CD8-positive, alpha-beta memory T cell (primary cell): Measurements from ENCODE around the gene PAN3. TPM values are rescaled to one million over a fixed set of nuclear protein-coding genes. Genes with fewer than 3 reads are reported as not detected.

Source experiments
- CTCF ChIA-PET: fragments of 350-600 bp; sonication (Branson Sonifier 250); formaldehyde crosslinking; loops from one replicate; lab custom pipeline; 2021; ENCODE audit warnings: antibody characterized with exemption; lab: Charles Lee
- POLR2A ChIA-PET: fragments of 350-600 bp; sonication (Branson Sonifier 250); formaldehyde crosslinking; loops from one replicate; lab custom pipeline; 2021; ENCODE audit warnings: antibody characterized with exemption; lab: Charles Lee
- DNase-seq, 5 donors: peaks; one replicate each; pipeline versions ENCODE4 v3.0.0 to v3.0.0-alpha.2; 2020 to 2022; ENCODE audit warnings: mixed read lengths in 1 of 5
- H3K27ac ChIP-seq: one replicate; pipeline ENCODE4 v1.7.0; 2013; ENCODE audit warnings: low read depth, mild to moderate bottlenecking, low read length, moderate library complexity
- H3K27me3 ChIP-seq: 2 replicates; pipeline ENCODE4 v1.7.0; 2013; ENCODE audit warnings: low read length, mild to moderate bottlenecking; ENCODE audit not compliant: insufficient read depth, poor library complexity, severe bottlenecking
- H3K36me3 ChIP-seq: 2 replicates; pipeline ENCODE4 v1.7.0; 2013; ENCODE audit warnings: mild to moderate bottlenecking, low read length, moderate library complexity; ENCODE audit not compliant: insufficient read depth
- H3K4me1 ChIP-seq: 2 replicates; pipeline ENCODE4 v1.7.0; 2013; ENCODE audit warnings: mild to moderate bottlenecking, low read length, moderate library complexity; ENCODE audit not compliant: insufficient read depth
- H3K4me3 ChIP-seq: 2 replicates; pipeline ENCODE4 v1.7.0; 2013; ENCODE audit warnings: mild to moderate bottlenecking, low read length
- H3K9me3 ChIP-seq: 2 replicates; pipeline ENCODE4 v1.7.0; 2013; ENCODE audit warnings: mild to moderate bottlenecking, low read length
- H3K27ac Mint-ChIP-seq, 8 donors: one replicate each; pipeline ENCODE4 v1.8.0; 2020 to 2021; ENCODE audit warnings: mixed read lengths in 8 of 8, mild to moderate bottlenecking in 6 of 8, inconsistent platforms in 3 of 8, moderate library complexity in 3 of 8
- H3K27me3 Mint-ChIP-seq, 2 donors: one replicate each; pipeline ENCODE4 v1.8.0; 2020 to 2021; ENCODE audit warnings: mixed read lengths in 2 of 2, mild to moderate bottlenecking in 1 of 2, moderate library complexity in 1 of 2
- H3K36me3 Mint-ChIP-seq, 3 donors: one replicate each; pipeline ENCODE4 v1.8.0; 2020 to 2021; ENCODE audit warnings: mixed read lengths in 3 of 3, inconsistent platforms in 1 of 3, mild to moderate bottlenecking in 1 of 3
- H3K4me1 Mint-ChIP-seq, 3 donors: one replicate each; pipeline ENCODE4 v1.8.0; 2020 to 2021; ENCODE audit warnings: mixed read lengths in 3 of 3, inconsistent platforms in 1 of 3, mild to moderate bottlenecking in 1 of 3
- H3K4me3 Mint-ChIP-seq, 7 donors: one replicate each; pipeline ENCODE4 v1.8.0; 2020 to 2021; ENCODE audit warnings: mixed read lengths in 7 of 7, mild to moderate bottlenecking in 6 of 7, moderate library complexity in 4 of 7, inconsistent platforms in 2 of 7
- H3K9me3 Mint-ChIP-seq, 5 donors: one replicate each; pipeline ENCODE4 v1.8.0; 2020 to 2022; ENCODE audit warnings: mixed read lengths in 5 of 5, mild to moderate bottlenecking in 3 of 5, moderate library complexity in 2 of 5, inconsistent platforms in 1 of 5
- polyA plus RNA-seq: library from polyadenylated mRNA; unstranded; fragments of 300-500 nt; fragmentation: Illumina TruSeq; gene quantifications from one replicate; pipeline ENCODE4 v1.2.3, GENCODE V29; 2021
- total RNA-seq, 2 experiments: library from RNA; stranded (reverse); gene quantifications; one replicate each; pipeline ENCODE4 v1.2.3, GENCODE V29; 2021

PAN3 gene, protein sequence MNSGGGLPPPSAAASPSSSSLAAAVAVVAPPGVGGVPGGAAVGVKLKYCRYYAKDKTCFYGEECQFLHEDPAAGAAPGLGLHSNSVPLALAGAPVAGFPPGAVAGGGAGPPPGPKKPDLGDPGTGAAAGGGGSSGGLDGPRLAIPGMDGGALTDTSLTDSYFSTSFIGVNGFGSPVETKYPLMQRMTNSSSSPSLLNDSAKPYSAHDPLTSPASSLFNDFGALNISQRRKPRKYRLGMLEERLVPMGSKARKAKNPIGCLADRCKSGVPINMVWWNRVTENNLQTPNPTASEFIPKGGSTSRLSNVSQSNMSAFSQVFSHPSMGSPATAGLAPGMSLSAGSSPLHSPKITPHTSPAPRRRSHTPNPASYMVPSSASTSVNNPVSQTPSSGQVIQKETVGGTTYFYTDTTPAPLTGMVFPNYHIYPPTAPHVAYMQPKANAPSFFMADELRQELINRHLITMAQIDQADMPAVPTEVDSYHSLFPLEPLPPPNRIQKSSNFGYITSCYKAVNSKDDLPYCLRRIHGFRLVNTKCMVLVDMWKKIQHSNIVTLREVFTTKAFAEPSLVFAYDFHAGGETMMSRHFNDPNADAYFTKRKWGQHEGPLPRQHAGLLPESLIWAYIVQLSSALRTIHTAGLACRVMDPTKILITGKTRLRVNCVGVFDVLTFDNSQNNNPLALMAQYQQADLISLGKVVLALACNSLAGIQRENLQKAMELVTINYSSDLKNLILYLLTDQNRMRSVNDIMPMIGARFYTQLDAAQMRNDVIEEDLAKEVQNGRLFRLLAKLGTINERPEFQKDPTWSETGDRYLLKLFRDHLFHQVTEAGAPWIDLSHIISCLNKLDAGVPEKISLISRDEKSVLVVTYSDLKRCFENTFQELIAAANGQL
- total RNA-seq (10 to 100 TPM; 33.1 to 33.3 TPM), polyA plus RNA-seq (5.3 TPM)

DNA sequence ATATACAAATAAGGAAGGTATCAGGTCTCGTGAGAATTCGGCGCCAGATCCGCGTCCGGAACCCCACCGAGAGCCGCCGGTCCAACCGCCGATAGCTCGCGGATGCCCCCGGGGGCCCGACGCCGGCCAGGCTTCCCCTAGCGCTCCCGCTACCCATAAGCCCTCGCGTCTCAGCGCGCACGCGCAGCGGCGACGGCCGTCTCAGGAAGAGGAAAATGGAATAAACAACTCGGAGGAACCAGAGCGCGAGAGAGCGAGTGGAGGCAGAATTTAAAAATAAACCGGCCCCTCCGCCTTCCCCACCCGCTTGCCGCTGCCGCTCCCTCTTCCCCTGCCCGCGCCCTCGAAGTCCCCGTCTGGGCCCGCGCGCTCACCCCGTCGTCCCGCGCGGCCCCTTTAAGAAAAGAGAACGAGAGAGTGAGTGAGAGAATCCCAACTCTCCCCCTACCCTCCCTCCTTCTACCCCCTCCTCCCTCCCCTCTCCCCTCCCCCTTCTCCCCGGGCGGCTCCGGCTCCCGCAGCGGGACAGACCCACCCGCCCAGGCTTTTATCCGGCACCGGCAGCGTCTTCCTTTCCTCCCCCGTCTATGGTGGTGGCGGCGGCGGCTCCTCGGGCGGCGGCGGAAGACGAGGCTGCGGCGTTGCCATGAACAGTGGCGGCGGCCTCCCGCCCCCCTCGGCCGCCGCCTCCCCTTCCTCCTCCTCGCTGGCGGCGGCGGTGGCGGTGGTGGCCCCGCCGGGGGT, at the start of gene PAN3:
TSS of gene PAN3 (plus strand) at position 534 of the 744 bp plus-strand sequence. CDS start at position 647, 113 bp downstream.
- Mint-ChIP-seq H3K27ac (peak within 1 kb of the TSS; percentile 93 to 99 (median 98)), H3K9me3 (no peaks in the 10 kb centered on the region), H3K4me3 (peak within 1 kb of the TSS; percentile 92 to 98 (median 93)), H3K4me1 (peaks cover 44 to 55% (median 52%) of the 10 kb centered on the region in 3 donors), H3K36me3 (peaks cover 0 to 8% (median 0%) of the 10 kb centered on the region in 3 donors), H3K27me3 (peaks cover 0 to 4% of the 10 kb centered on the region in 2 donors)
- Histone ChIP-seq H3K9me3 (no peaks in the 10 kb centered on the region), H3K4me3 (peak within 1 kb of the TSS; percentile 81), H3K36me3 (no peaks in the 10 kb centered on the region), H3K27ac (peak within 1 kb of the TSS; percentile 88), H3K27me3 (no peaks in the 10 kb centered on the region), H3K4me1 (peaks cover 35% of the 10 kb centered on the region)
- ChIA-PET CTCF (no interaction called here), POLR2A (interaction anchor here (0.7 to 1.9 kb wide), 8 partner anchors 67 to 716 kb away, joined by 3 to 9 read pairs (median 5); partner anchors contain the start of gene POMP)
- DNase-seq: peak; percentile 90 to 96 (median 91)

DNA sequence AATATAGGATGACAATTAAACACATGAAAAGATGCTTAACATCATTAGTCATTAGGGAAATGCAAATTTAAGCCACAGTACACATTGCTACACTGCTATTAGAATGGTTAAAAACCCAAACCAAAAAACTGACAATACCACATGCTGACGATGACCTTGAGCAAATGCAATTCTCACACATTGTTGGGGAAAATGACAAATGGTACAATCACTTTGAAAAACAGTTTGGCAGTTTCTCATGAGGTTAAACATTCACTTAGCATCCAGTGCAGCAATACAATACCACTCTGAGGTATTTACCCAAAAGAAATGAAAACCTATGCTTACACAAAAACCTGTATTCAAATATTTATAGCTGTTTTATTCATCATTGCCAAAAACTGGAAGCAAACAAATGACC, 49.3 kb upstream of the PAN3 start:
- no peak for DNase-seq
- no peak overlapping the region for H3K4me3 ChIP-seq
- H3K27ac ChIP-seq: no peak overlapping the region
- Mint-ChIP-seq H3K27me3 (peaks cover 13 to 34% of the 10 kb centered on the region in 2 donors), H3K36me3 (peaks cover 0 to 8% (median 0%) of the 10 kb centered on the region in 3 donors), H3K27ac (no peak overlapping the region), H3K4me1 (no peaks in the 10 kb centered on the region), H3K9me3 (peaks cover 0 to 3% (median 0%) of the 10 kb centered on the region in 5 donors), H3K4me3 (no peak overlapping the region)
- ChIA-PET POLR2A (no interaction called here), CTCF (no interaction called here)
- H3K27me3 ChIP-seq: no peaks in the 10 kb centered on the region
- no peaks in the 10 kb centered on the region for H3K4me1 ChIP-seq
- no peaks in the 10 kb centered on the region for H3K9me3 ChIP-seq
- no peaks in the 10 kb centered on the region for H3K36me3 ChIP-seq

DNA sequence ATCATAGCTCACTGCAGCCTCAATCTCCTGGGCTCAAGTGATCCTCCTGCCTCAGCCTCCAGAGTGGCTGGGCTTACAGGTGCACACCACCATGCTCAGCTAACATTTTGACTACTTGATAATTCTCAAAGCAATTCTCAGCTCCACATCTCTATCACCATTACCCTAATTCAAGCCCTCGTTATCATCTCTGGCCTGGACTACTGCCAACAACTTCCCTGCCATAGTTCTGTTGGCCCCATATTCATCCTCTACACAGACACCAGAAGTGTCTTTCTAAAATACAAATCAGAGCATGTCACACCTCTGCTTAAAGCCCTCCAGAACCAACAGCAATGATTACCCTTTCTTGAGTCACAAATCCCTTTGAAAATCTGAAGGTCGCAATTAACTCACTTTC, 45.9 kb upstream of the PAN3 start:
- Histone ChIP-seq H3K4me1 (no peaks in the 10 kb centered on the region), H3K36me3 (no peaks in the 10 kb centered on the region), H3K27me3 (peaks cover 4% of the 10 kb centered on the region), H3K4me3 (no peak overlapping the region), H3K9me3 (no peaks in the 10 kb centered on the region), H3K27ac (no peak overlapping the region)
- CTCF ChIA-PET: no interaction called here
- peaks cover 0 to 8% (median 0%) of the 10 kb centered on the region in 3 donors for H3K36me3 Mint-ChIP-seq
- POLR2A ChIA-PET: no interaction called here
- H3K4me1 Mint-ChIP-seq: no peaks in the 10 kb centered on the region
- no peak overlapping the region for H3K4me3 Mint-ChIP-seq
- no peak overlapping the region for H3K27ac Mint-ChIP-seq
- H3K9me3 Mint-ChIP-seq: peaks cover 0 to 5% (median 0%) of the 10 kb centered on the region in 5 donors
- H3K27me3 Mint-ChIP-seq: peaks cover 24 to 48% of the 10 kb centered on the region in 2 donors
- no peak for DNase-seq

DNA sequence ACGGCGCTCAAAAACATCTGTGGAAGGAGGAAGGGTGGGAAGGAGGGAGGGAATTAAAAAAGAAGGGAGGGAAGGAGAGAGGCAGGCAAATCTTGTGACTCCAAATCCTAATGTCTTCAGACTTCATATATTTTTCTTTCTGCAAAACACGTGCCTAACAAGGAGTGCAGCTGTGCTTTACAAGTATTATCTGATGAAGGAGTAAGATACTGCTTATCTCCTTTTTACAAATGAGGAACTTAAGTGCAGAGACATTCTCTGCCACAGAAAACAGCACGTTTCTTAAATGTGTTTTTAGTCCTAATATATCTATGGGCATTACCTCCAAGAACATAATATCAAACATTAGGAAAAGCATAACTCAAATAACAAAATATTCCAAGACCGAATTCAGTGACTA, 44.5 kb upstream of the PAN3 start:
- Mint-ChIP-seq H3K27me3 (peaks cover 35 to 54% of the 10 kb centered on the region in 2 donors), H3K9me3 (peaks cover 0 to 4% (median 0%) of the 10 kb centered on the region in 5 donors), H3K4me3 (no peak overlapping the region), H3K27ac (no peak overlapping the region), H3K4me1 (no peaks in the 10 kb centered on the region), H3K36me3 (peaks cover 0 to 8% (median 0%) of the 10 kb centered on the region in 3 donors)
- ChIA-PET POLR2A (no interaction called here), CTCF (no interaction called here)
- Histone ChIP-seq H3K27ac (no peak overlapping the region), H3K4me1 (no peaks in the 10 kb centered on the region), H3K9me3 (no peaks in the 10 kb centered on the region), H3K36me3 (no peaks in the 10 kb centered on the region), H3K4me3 (no peak overlapping the region), H3K27me3 (peaks cover 8% of the 10 kb centered on the region)
- no peak for DNase-seq

DNA sequence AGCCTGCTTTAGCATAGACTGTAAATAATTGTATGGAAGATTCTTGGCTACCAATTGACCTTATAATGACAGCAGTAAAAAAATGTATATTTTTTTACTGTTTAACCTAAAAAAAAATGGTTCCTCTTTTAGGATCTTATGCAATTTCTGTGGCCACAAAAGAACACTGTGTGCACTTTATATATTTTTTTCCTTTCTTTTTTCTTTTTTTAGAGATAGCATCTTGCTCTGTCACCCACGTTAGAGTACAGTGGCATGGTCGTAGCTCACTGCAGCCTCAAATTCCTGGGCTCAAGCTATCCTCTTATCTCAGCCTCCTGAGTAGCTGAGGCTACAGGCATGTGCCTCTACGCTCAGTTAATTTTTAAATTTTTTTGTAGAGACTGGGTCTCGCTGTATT, 44.0 kb upstream of the PAN3 start:
- no peak overlapping the region for H3K4me3 Mint-ChIP-seq
- POLR2A ChIA-PET: no interaction called here
- H3K36me3 ChIP-seq: no peaks in the 10 kb centered on the region
- H3K4me1 Mint-ChIP-seq: peaks cover 0 to under 1% (median 0%) of the 10 kb centered on the region in 3 donors
- peaks cover 0 to 8% (median 0%) of the 10 kb centered on the region in 3 donors for H3K36me3 Mint-ChIP-seq
- H3K27ac ChIP-seq: no peak overlapping the region
- DNase-seq: no peak
- peaks cover 11% of the 10 kb centered on the region for H3K27me3 ChIP-seq
- H3K9me3 ChIP-seq: no peaks in the 10 kb centered on the region
- peaks cover 38 to 55% of the 10 kb centered on the region in 2 donors for H3K27me3 Mint-ChIP-seq
- H3K9me3 Mint-ChIP-seq: peaks cover 0 to 4% (median 0%) of the 10 kb centered on the region in 5 donors
- CTCF ChIA-PET: no interaction called here
- H3K27ac Mint-ChIP-seq: peak overlapping the region in 1 of 8 donors; percentile 50
- H3K4me1 ChIP-seq: peaks cover 1% of the 10 kb centered on the region
- H3K4me3 ChIP-seq: no peak overlapping the region

DNA sequence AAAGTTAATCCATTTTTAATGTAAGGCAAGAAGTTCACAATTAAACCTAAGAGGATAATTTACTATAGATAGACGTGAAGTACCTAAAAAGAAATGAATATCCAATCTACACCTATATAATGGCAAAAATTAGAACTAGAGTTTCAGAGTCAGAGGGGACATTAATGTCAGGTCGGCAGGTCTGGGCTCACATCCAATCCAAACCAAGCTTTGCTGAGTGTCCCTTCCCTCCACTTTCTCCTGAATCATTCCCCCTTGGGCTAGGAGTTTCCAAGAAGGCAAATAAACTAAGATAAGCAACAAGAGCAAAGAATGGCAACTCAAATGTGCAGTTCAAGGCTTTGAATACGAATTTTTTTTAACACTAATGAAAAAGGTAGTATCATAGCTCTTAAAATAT, 40.8 kb upstream of the PAN3 start:
- ChIA-PET CTCF (no interaction called here), POLR2A (no interaction called here)
- H3K27ac Mint-ChIP-seq: peak overlapping the region in 1 of 8 donors; percentile 68
- no peak overlapping the region for H3K4me3 Mint-ChIP-seq
- no peak for DNase-seq
- H3K9me3 Mint-ChIP-seq: peaks cover 0 to 4% (median 0%) of the 10 kb centered on the region in 5 donors
- no peak overlapping the region for H3K4me3 ChIP-seq
- no peak overlapping the region for H3K27ac ChIP-seq
- no peaks in the 10 kb centered on the region for H3K9me3 ChIP-seq
- H3K4me1 ChIP-seq: peaks cover 7% of the 10 kb centered on the region
- H3K27me3 ChIP-seq: peaks cover 25% of the 10 kb centered on the region
- no peaks in the 10 kb centered on the region for H3K36me3 ChIP-seq
- H3K4me1 Mint-ChIP-seq: peaks cover 4 to 11% (median 7%) of the 10 kb centered on the region in 3 donors
- peaks cover 49 to 64% of the 10 kb centered on the region in 2 donors for H3K27me3 Mint-ChIP-seq
- H3K36me3 Mint-ChIP-seq: peaks cover 0 to 6% (median 0%) of the 10 kb centered on the region in 3 donors

DNA sequence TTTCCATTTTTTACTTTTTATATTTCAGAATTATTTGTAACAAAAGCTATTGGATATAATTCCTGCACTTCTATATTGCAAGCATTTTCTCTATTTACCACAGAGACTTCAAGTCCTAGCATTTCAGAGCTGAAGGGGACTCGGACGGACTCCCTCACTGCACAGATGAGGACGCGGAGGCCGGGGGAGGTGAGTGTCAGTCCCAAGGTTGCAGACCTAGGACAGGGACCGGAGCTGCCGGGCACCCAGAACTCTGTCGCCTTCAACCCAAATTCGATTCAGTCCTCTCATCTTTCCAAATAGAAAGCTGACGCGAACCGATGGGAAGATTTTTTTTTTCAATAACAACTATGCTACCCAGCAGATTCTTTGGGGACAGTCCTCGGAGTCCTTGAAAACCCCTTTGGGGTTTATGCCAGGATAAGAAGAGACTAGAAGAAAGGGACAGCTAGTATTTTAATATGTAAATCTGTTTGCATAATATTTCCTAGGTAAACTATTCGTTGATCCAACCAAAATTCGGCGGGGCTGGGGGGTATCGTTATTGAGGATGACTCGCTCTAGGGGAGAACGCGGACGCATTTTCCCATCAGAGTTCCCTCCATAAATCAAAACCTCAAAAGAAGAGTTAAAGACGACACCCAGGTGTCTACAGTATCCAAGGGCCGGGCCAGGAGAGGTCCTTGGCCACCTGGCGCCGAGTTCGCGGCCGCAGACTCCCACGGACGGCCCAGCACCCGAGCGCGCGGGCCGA, 38.8 kb upstream of the PAN3 start:
- Mint-ChIP-seq H3K27me3 (peaks cover 48 to 66% of the 10 kb centered on the region in 2 donors), H3K9me3 (peaks cover 0 to 4% (median 0%) of the 10 kb centered on the region in 5 donors), H3K36me3 (no peaks in the 10 kb centered on the region), H3K27ac (peak overlapping the region in 1 of 8 donors; percentile 58), H3K4me1 (peaks cover 4 to 11% (median 7%) of the 10 kb centered on the region in 3 donors), H3K4me3 (peak overlapping the region; percentile 62 to 86 (median 70))
- Histone ChIP-seq H3K4me3 (no peak overlapping the region), H3K9me3 (no peaks in the 10 kb centered on the region), H3K4me1 (peaks cover 7% of the 10 kb centered on the region), H3K36me3 (no peaks in the 10 kb centered on the region), H3K27ac (no peak overlapping the region), H3K27me3 (peaks cover 25% of the 10 kb centered on the region)
- DNase-seq: peak in 1 of 5 donors; percentile 1
- POLR2A ChIA-PET: no interaction called here
- CTCF ChIA-PET: no interaction called here
